GM13977 (cell line): Measurements from ENCODE around the gene KRT14.
"Not testable (repeated sequence)": the region's sequence is repeated elsewhere in the genome, so short reads cannot be mapped to it uniquely, and the experiment has no call there.

Source experiments
- DNase-seq: peaks from one replicate; pipeline ENCODE4 v3.0.0; 2012; ENCODE audit warnings: low spot score
- in situ Hi-C: fragments of 300-500 bp; cut with MboI; formaldehyde crosslinking; loops from one replicate; pipeline ENCODE4 v1.12.0; 2022; ENCODE audit warnings: low sequenced_read_pairs, low pct_unique_long_range_greater_than_20kb, mixed read lengths, inconsistent platforms; ENCODE audit not compliant: unreplicated experiment
- TF ChIP-seq, protein P1 (sequence below): IDR thresholded peaks from 2 replicates; pipeline ENCODE4 v1.5.1; 2012; ENCODE audit warnings: mild to moderate bottlenecking, control low read depth; ENCODE audit not compliant: insufficient read depth; ENCODE audit errors: extremely low read depth, missing control alignments

KRT14 gene

DNA sequence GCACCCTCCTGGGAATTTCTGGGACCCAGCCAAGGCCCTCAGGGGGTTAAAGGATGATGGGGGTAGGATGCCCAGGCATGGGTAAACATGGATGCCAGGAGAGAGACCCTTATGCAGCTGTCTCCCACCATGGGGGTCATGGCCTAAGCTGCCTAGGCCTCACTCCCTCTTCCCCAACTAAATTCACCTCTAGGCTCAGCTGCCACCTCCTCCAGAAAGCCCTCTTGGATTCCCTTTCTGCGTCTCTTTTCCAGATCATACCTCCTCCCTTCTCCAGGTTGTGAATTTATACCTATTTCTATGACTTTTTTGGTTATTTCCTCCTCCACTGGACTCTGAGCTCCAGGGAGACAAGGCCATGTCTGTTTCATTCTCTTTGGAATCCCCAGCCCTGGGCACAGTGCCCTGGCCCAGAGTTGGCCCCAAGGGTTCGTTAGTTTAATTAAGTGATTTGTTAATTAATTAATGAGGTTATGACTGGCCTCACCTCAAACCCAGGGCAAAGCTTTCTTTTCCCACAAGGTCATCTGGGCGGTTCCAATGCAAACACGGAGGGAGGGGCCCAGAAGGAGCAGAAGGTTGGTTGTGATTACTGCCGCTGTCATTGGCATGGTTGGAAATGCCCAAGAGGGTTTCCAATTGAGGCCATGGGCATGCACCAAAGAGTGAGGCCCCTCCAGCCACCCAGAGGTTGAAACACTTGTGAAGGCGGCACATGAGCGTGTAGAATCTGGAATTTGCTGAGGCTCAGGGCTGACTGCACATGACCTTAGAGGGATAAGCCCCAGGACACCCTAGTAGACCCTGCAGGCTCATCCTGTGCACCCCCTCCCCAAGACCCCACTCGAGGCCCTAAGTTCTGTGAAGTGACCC, 44.6 kb upstream of the KRT14 start:
- TF ChIP-seq, protein P1, sequence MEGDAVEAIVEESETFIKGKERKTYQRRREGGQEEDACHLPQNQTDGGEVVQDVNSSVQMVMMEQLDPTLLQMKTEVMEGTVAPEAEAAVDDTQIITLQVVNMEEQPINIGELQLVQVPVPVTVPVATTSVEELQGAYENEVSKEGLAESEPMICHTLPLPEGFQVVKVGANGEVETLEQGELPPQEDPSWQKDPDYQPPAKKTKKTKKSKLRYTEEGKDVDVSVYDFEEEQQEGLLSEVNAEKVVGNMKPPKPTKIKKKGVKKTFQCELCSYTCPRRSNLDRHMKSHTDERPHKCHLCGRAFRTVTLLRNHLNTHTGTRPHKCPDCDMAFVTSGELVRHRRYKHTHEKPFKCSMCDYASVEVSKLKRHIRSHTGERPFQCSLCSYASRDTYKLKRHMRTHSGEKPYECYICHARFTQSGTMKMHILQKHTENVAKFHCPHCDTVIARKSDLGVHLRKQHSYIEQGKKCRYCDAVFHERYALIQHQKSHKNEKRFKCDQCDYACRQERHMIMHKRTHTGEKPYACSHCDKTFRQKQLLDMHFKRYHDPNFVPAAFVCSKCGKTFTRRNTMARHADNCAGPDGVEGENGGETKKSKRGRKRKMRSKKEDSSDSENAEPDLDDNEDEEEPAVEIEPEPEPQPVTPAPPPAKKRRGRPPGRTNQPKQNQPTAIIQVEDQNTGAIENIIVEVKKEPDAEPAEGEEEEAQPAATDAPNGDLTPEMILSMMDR = no peak
- in situ Hi-C loops = no loop called here
- DNase-seq = no peak

DNA sequence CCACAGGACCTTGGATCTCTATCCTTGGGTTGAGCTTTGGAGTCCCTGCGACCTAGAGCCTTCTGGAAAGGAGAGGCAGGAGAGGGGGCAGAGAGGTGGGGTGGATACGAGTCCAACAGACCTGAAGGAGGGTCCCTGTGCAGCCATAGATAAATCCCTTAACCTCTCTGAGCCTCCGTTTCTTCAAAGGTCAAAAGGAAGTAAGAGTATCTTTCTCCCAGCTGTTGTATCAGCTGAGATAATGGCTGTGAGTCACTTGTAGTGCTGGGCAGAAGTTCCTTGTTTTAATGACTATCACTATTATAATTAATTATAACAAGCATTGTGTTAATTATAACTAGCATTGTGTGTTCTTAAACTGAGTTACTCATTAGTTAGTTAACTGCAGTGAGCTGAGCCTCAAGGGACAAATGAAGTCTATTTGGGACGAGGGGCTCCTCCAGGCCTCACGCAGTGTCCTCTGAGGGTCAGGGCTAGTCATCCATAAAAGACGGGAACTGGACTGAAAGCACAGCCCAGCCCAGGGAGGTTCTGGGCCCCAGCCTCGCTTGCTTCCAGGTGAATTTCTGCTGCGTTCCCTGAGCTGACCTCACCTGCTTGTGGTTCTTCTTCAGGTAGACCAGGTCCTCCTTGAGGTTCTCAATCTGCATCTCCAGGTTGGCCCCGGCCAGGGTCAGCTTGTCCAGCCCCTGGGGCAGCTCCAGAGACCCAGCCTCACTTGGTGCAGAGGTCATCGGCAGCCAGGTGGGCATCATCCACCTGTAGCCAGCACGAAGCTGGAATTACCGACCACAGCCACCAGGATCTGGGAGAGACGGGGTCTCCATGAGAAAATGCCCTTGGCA, 43.4 kb upstream of the KRT14 start:
- TF ChIP-seq, protein P1 = no peak
- in situ Hi-C loops = no loop called here
- no peak for DNase-seq

DNA sequence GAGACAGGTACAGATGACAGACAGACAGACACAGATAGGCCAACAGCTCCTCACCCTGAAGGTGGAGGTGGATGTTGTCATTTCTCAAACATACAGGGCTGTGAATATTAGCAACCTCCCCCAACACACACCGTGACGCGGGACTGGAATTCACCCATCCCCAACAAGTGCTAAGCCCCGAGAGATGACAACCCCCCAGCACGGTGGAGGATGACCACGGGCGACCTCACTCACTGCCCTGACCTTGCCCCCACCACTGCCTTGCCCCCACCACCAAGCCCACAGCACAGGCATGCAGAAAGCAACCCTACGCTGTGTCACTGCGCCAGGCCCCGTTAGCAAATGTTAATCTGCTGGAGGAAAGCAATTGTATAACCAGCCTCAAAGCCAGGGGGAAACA, 42.6 kb upstream of the KRT14 start:
- TF ChIP-seq, protein P1 = no peak
- no peak for DNase-seq
- in situ Hi-C loops = no loop called here

DNA sequence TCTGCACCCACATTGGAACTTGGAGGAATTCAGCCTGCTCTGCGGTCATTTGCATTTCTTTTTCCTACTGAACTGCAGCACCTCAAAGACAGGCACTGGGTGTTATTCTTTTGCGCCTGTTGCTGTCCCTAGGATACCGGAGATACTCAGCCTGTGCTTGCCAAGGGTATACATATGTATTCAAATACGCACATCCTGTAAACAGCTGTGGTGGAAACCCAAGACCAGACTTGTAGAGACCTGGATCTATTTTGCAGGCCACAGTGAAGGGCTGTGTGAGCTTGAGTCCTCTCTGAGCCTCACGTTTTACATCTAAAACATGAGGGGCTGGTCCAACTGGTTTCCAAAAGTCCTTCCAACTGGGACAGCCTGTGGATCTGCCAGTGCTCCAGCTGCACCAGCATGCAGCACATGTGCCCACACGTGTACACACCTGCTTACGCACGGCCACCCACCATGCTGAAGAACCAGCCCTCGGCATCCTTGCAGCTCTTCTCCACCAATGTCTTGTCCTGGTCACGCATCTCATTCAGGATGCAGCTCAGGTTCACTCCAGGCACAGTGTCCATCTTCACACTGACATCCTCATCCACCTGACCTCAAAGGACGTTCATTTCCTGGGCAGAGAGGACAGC, 42.0 kb upstream of the KRT14 start:
- in situ Hi-C loops, DNase-seq: not testable (repeated sequence)

- DNase-seq, in situ Hi-C loops: not testable (repeated sequence)
Observed at GRCh38 chr17:41628073-41628370, 41.3 kb upstream of the KRT14 start.

DNA sequence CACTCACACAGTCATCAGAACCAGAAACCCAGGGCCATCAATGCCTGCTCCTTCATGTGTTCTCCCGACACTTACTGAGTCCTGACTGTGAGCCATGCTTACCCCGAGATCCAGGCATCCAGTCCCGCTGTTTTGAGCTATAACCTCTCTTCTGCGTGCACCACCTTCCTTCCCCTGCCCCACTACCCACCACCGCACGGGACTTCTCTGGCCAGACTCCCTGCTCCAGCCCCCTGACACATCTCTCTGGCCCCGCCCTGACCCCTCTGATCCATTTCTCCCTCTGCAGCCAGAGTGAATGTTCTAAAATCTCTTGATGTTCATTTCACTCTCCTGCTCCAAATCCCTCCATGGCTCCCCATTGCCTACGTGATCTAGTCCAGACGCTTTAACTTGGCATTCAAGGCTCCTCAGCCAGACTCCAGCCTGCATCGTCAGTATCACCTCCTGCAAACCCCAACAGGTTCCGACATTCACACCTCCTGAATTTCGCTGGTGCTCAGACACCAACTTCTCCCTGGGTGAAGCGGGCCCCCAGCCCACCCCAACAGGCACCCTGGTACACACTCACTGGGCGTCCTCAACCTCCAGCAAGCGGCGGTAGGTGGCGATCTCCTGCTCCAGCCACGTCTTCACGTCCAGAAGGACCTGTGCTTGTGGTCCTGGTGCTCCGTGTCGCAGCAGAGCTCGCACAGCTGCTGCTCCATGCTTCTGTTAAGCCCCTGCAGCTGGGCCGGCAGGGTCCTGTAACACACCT, 40.8 kb upstream of the KRT14 start:
- no peak for DNase-seq
- in situ Hi-C loops = no loop called here
- TF ChIP-seq, protein P1 = no peak

DNA sequence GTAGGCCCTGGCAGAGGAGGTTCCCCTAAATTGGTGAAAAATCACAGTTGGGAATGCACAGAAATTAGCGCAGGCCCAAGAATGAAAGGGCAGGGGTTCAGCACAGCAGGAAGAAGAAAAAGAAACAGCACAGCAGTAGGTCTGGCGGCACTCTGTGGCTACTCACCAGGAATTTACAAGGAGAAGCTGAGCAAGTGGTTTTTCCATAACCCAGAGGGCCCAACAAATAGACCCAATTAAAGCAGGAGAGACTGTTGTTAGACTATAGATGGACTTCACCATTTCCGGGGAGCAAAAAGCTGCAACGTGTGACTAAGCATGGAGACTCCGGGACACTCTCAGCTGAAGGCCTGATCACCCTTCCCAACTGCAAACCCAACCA, 40.2 kb upstream of the KRT14 start:
- DNase-seq, in situ Hi-C loops: not testable (repeated sequence)

GRCh38 chr17:41626028-41626913, 39.6 kb upstream of the KRT14 start:
- in situ Hi-C loops, DNase-seq: not testable (repeated sequence)
